OCI-LY1 (cell line): ENCODE data around the gene DNAAF2.

Experiments
- CTCF ChIP-seq: fragments of 200-600 bp; sonication (generic), shearing (Covaris generic); IDR thresholded peaks from 2 replicates; pipeline ENCODE4 v1.5.1; 2017; ENCODE audit warnings: mild to moderate bottlenecking, antibody characterized with exemption, low read length, moderate library complexity, mixed read lengths
- EZH2 ChIP-seq: fragments of 200-600 bp; sonication (generic), shearing (Covaris generic); IDR thresholded peaks from 2 replicates; pipeline ENCODE4 v1.8.0; 2017; ENCODE audit warnings: borderline replicate concordance, mixed run types, mild to moderate bottlenecking, antibody characterized with exemption, low read length, moderate library complexity, mixed read lengths

GRCh38 chr14:49653508-49653907, 18.5 kb upstream of the DNAAF2 start:
- no peak for TF ChIP-seq CTCF
- no peak for TF ChIP-seq EZH2
